Trophoblast cell (in vitro differentiated cells and primary cell): Measurements from ENCODE around the gene P2RY8.

Experiments
- DNase-seq, 2 donors: peaks; one replicate each; pipeline ENCODE4 v3.0.0-alpha.2; 2016
- H2AFZ ChIP-seq: 2 replicates; pipeline ENCODE4 v1.6.1; 2013; ENCODE audit warnings: low read length, moderate library complexity, mild to moderate bottlenecking; ENCODE audit not compliant: insufficient read depth, poor library complexity
- H2AK5ac ChIP-seq: 2 replicates; pipeline ENCODE4 v1.6.1; 2013; ENCODE audit warnings: mild to moderate bottlenecking, low read length
- H2BK120ac ChIP-seq: 2 replicates; pipeline ENCODE4 v1.6.1; 2013; ENCODE audit warnings: low read length, mild to moderate bottlenecking, moderate library complexity; ENCODE audit not compliant: insufficient read depth, poor library complexity
- H2BK12ac ChIP-seq: 2 replicates; pipeline ENCODE4 v1.6.1; 2013; ENCODE audit warnings: mild to moderate bottlenecking, low read length, moderate library complexity
- H2BK5ac ChIP-seq: 2 replicates; pipeline ENCODE4 v1.6.1; 2013; ENCODE audit warnings: low read length, low read depth, moderate library complexity, mild to moderate bottlenecking; ENCODE audit not compliant: poor library complexity
- H3K14ac ChIP-seq: 2 replicates; pipeline ENCODE4 v1.6.1; 2013; ENCODE audit warnings: mild to moderate bottlenecking, low read length
- H3K18ac ChIP-seq: 2 replicates; pipeline ENCODE4 v1.6.1; 2013; ENCODE audit warnings: mild to moderate bottlenecking, low read length
- H3K23ac ChIP-seq: 2 replicates; pipeline ENCODE4 v1.6.1; 2013; ENCODE audit warnings: low read length
- H3K27ac ChIP-seq: 2 replicates; pipeline ENCODE4 v1.5.1; 2013; ENCODE audit warnings: low read depth, mild to moderate bottlenecking, inconsistent platforms, low read length, moderate library complexity
- H3K27me3 ChIP-seq: 2 replicates; pipeline ENCODE4 v1.6.1; 2013; ENCODE audit warnings: inconsistent platforms, mild to moderate bottlenecking, low read length, moderate library complexity; ENCODE audit not compliant: insufficient read depth
- H3K36me3 ChIP-seq, 2 experiments: 1 replicate in 1 of 2; 2 replicates in 1 of 2; pipeline ENCODE4 v1.6.1; 2013; ENCODE audit warnings: low read length in 2 of 2, mild to moderate bottlenecking in 2 of 2, moderate library complexity in 1 of 2; ENCODE audit not compliant: insufficient read depth in 2 of 2, control insufficient read depth in 1 of 2
- H3K4ac ChIP-seq: 2 replicates; pipeline ENCODE4 v1.6.1; 2013; ENCODE audit warnings: low read depth, mild to moderate bottlenecking, low read length, moderate library complexity
- H3K4me1 ChIP-seq, 2 experiments: 1 replicate in 1 of 2; 2 replicates in 1 of 2; pipeline ENCODE4 v1.6.1; 2013; ENCODE audit warnings: low read length in 2 of 2, mild to moderate bottlenecking in 2 of 2, moderate library complexity in 1 of 2; ENCODE audit not compliant: insufficient read depth in 2 of 2, control insufficient read depth in 1 of 2
- H3K4me2 ChIP-seq: 2 replicates; pipeline ENCODE4 v1.6.1; 2013; ENCODE audit warnings: inconsistent platforms, mild to moderate bottlenecking, low read length, moderate library complexity
- H3K4me3 ChIP-seq: 2 replicates; pipeline ENCODE4 v1.5.1; 2013; ENCODE audit warnings: mild to moderate bottlenecking, low read depth, low read length, inconsistent platforms
- H3K79me1 ChIP-seq: one replicate; pipeline ENCODE4 v1.6.1; 2013; ENCODE audit warnings: low read length
- H3K79me2 ChIP-seq: 2 replicates; pipeline ENCODE4 v1.6.1; 2013; ENCODE audit warnings: low read length, mild to moderate bottlenecking; ENCODE audit not compliant: control insufficient read depth, insufficient read depth, poor library complexity
- H3K9ac ChIP-seq: 2 replicates; pipeline ENCODE4 v1.6.1; 2013; ENCODE audit warnings: mild to moderate bottlenecking, low read length
- H3K9me3 ChIP-seq: 2 replicates; pipeline ENCODE4 v1.6.1; 2013; ENCODE audit warnings: low read depth, mild to moderate bottlenecking, control low read depth, inconsistent platforms, low read length; ENCODE audit not compliant: insufficient read depth
- H4K12ac ChIP-seq: 2 replicates; pipeline ENCODE4 v1.6.1; 2013; ENCODE audit warnings: low read depth, mild to moderate bottlenecking, low read length, moderate library complexity
- H4K8ac ChIP-seq: 2 replicates; pipeline ENCODE4 v1.6.1; 2013; ENCODE audit warnings: low read depth, mild to moderate bottlenecking, low read length, moderate library complexity
- H4K91ac ChIP-seq: one replicate; pipeline ENCODE4 v1.6.1; 2013; ENCODE audit warnings: low read depth, mild to moderate bottlenecking, low read length, moderate library complexity
- WGBS: extraction: QIAGEN DNeasy Blood & Tissue Kit; methylation state at CpG from one replicate; pipeline ENCODE4 v1.1.7; 2013; ENCODE audit warnings: missing lambda C conversion rate; ENCODE audit not compliant: insufficient read length, insufficient coverage; ENCODE audit errors: extremely low coverage; 5-methylcytosine and 5-hydroxymethylcytosine counted together

The P2RY8 gene

DNA sequence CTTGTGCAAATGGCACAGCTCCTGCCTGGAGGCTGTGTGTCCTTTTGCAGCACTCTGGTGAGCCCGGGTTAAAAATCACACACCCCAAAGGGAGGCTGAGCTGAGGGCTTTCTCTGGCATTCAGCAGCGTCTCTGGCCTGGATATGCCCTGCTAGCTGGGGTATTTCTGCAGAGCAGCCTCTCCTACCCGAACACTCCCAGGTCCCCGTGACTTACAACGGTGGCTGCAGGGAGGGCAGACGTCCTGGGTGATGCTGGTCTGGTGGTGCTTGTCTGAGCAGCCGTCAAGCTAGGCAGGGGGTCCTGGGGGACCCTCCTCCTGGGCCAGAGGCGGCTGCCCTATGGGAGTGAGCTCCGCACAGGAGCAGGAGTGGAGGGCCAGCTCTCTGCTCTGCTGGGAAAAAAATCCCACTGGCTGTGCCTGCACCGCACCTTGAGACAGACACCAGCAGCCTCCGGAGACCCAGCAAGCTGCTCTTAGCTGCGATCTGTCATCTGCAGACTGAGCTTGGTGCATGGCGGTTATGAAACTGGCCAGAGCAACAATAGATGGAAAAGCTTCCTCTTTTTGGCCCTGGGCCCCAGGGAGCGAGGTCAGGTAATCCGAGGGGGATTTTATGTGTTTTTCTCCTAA lies 43.0 kb downstream of the P2RY8 start:
- Histone ChIP-seq H3K18ac (no peak overlapping the region), H3K23ac (no peak overlapping the region), H4K91ac (no peak overlapping the region), H3K4me3 (no peak overlapping the region), H3K9ac (no peak overlapping the region), H3K27me3 (peaks cover 4% of the 10 kb centered on the region), H2BK5ac (no peak overlapping the region), H3K36me3 (no peaks in the 10 kb centered on the region), H3K4me1 (no peaks in the 10 kb centered on the region), H3K14ac (no peak overlapping the region), H3K9me3 (peaks cover 4% of the 10 kb centered on the region), H3K4me2 (no peak overlapping the region), H3K79me2 (no peaks in the 10 kb centered on the region), H2AFZ (no peak overlapping the region), H3K79me1 (no peaks in the 10 kb centered on the region), H2BK120ac (no peak overlapping the region), H2AK5ac (no peak overlapping the region), H2BK12ac (no peak overlapping the region), H3K4ac (no peak overlapping the region), H4K12ac (no peak overlapping the region), H4K8ac (no peak overlapping the region), H3K27ac (no peak overlapping the region)
- no peak for DNase-seq
- no CpG with 5 or more reads among the region's 15 CpGs for WGBS

DNA sequence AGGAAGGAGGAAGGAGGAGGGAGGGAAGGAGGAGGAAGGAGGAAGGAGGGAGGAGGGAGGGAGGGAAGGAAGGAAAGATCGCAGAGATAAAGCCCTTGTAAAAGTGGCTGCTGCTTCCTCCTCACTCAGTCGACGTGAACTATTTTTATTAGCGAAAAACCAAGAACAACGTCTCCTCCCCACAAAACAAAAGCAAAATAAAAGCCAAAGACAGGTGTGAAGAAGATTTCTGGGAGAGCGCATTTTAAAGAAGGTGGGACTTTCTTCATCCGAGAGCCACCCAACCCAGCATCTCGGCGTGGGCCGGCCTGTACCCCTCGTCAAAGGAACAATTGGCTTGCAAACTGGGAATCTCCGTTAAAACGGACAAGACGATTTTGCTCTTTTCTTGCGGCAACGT lies 43.6 kb downstream of the P2RY8 start:
- Histone ChIP-seq H3K14ac (no peak overlapping the region), H2AK5ac (no peak overlapping the region), H4K12ac (no peak overlapping the region), H4K8ac (no peak overlapping the region), H3K4me3 (no peak overlapping the region), H3K9me3 (peaks cover 4% of the 10 kb centered on the region), H2BK12ac (no peak overlapping the region), H3K9ac (no peak overlapping the region), H3K18ac (no peak overlapping the region), H3K27me3 (peaks cover 4% of the 10 kb centered on the region), H3K79me1 (no peaks in the 10 kb centered on the region), H3K4me2 (no peak overlapping the region), H3K4me1 (no peaks in the 10 kb centered on the region), H3K27ac (no peak overlapping the region), H2BK5ac (no peak overlapping the region), H3K79me2 (no peaks in the 10 kb centered on the region), H4K91ac (no peak overlapping the region), H2BK120ac (no peak overlapping the region), H3K4ac (no peak overlapping the region), H2AFZ (no peak overlapping the region), H3K23ac (no peak overlapping the region), H3K36me3 (no peaks in the 10 kb centered on the region)
- no peak for DNase-seq
- no CpG with 5 or more reads among the region's 16 CpGs for WGBS

DNA sequence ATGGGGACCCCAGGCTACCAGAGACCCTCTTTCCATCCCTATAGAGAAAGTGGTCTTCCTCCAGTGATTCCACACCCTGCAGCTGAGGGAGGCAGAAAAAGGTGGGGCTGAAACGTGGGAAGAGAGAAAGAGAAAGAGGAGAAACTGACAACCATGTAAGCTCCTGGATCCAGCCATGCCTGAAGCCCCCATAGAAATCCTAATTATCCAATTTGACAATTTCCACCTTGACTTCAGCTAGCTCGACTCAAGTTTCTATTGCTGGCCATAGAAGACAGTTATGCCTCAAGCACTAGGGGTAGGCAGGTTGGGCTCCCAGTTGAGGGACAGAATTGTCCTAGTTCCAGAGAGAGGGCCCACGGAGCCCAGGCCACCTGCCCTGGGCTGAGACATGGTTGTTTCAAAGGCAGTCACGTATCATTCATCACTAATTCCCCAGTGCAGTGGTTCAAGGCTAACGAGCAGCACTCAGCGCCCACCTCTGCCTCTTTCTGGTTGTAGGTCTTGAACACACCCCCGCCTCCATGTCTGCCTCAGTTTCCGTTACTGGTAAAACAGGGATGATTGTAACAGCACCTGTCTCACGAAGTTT lies 44.5 kb downstream of the P2RY8 start:
- Histone ChIP-seq H4K91ac (no peak overlapping the region), H2BK12ac (no peak overlapping the region), H3K9me3 (peaks cover 4% of the 10 kb centered on the region), H3K23ac (no peak overlapping the region), H3K14ac (no peak overlapping the region), H3K79me2 (no peaks in the 10 kb centered on the region), H4K12ac (no peak overlapping the region), H2AFZ (no peak overlapping the region), H4K8ac (no peak overlapping the region), H2BK120ac (no peak overlapping the region), H3K4me3 (no peak overlapping the region), H3K4me2 (no peak overlapping the region), H3K4ac (no peak overlapping the region), H3K79me1 (no peaks in the 10 kb centered on the region), H3K9ac (no peak overlapping the region), H2AK5ac (no peak overlapping the region), H2BK5ac (no peak overlapping the region), H3K27ac (no peak overlapping the region), H3K18ac (no peak overlapping the region), H3K36me3 (no peaks in the 10 kb centered on the region), H3K27me3 (peaks cover 4% of the 10 kb centered on the region), H3K4me1 (no peaks in the 10 kb centered on the region)
- no peak for DNase-seq
- WGBS = no CpG with 5 or more reads among the region's 9 CpGs

GRCh38 chrX:1491851-1492349 lies 45.1 kb downstream of the P2RY8 start:
- Histone ChIP-seq H3K36me3 (no peaks in the 10 kb centered on the region), H2AK5ac (no peak overlapping the region), H3K9ac (no peak overlapping the region), H4K12ac (no peak overlapping the region), H3K4me3 (no peak overlapping the region), H3K4me1 (peaks cover under 1% of the 10 kb centered on the region in 2 experiments), H4K8ac (no peak overlapping the region), H3K23ac (no peak overlapping the region), H3K27ac (no peak overlapping the region), H2BK12ac (no peak overlapping the region), H4K91ac (no peak overlapping the region), H2BK5ac (no peak overlapping the region), H3K79me1 (peaks cover under 1% of the 10 kb centered on the region), H2BK120ac (no peak overlapping the region), H2AFZ (no peak overlapping the region), H3K27me3 (peaks cover 4% of the 10 kb centered on the region), H3K4ac (no peak overlapping the region), H3K14ac (no peak overlapping the region), H3K79me2 (no peaks in the 10 kb centered on the region), H3K4me2 (no peak overlapping the region), H3K9me3 (peaks cover 4% of the 10 kb centered on the region), H3K18ac (no peak overlapping the region)
- WGBS = no CpG with 5 or more reads among the region's 6 CpGs
- no peak for DNase-seq
